Neural progenitor cell (in vitro differentiated cells): ENCODE results near the gene LIF.

Experiments
- CTCF ChIP-seq: fragments of 200-600 bp; sonication (generic); IDR thresholded peaks from 2 replicates; pipeline ENCODE4 v1.5.1; 2017; ENCODE audit warnings: antibody characterized with exemption, mild to moderate bottlenecking
- EZH2 ChIP-seq: fragments of 200-600 bp; sonication (generic); IDR thresholded peaks from 2 replicates; pipeline ENCODE4 v1.6.1; 2017; ENCODE audit warnings: antibody characterized with exemption, mild to moderate bottlenecking, moderate library complexity

GRCh38 chr22:30261134-30261533 lies 14.6 kb upstream of the LIF start:
- TF ChIP-seq CTCF: no peak
- no peak for TF ChIP-seq EZH2
